Spleen (tissue), 11 donors: ENCODE results near the gene ABCA1. TPM values are rescaled to one million over a fixed set of nuclear protein-coding genes. Genes with fewer than 3 reads are reported as not detected.
A peak's percentile ranks its signal among the peaks of the same experiment; 100 is the strongest.

ENCODE experiments used
- DNase-seq: peaks from one replicate; pipeline ENCODE4 v3.0.0-alpha.2; 2020
- H3K27ac ChIP-seq, 8 donors: fragments of 200-600 bp; sonication (generic) in 7 of 8; 1 replicate in 4 of 8; 2 replicates in 4 of 8; pipeline versions ENCODE4 v1.5.0 to v1.8.0; 2016 to 2021; ENCODE audit warnings: inconsistent platforms in 4 of 8, mild to moderate bottlenecking in 4 of 8, moderate library complexity in 1 of 8
- H3K27me3 ChIP-seq, 7 donors: fragments of 200-600 bp; sonication (generic) in 6 of 7; replicated peaks in 1 of 7; 1 replicate in 4 of 7; 2 replicates in 3 of 7; pipeline versions ENCODE4 v1.5.0 to v1.8.0; 2016 to 2021; ENCODE audit warnings: inconsistent platforms in 3 of 7, mild to moderate bottlenecking in 1 of 7
- H3K36me3 ChIP-seq, 6 donors: fragments of 200-600 bp; sonication (generic) in 5 of 6; 1 replicate in 4 of 6; 2 replicates in 2 of 6; pipeline versions ENCODE4 v1.5.0 to v1.8.0; 2016 to 2021; ENCODE audit warnings: inconsistent platforms in 2 of 6
- H3K4me1 ChIP-seq, 6 donors: fragments of 200-600 bp; sonication (generic) in 5 of 6; 1 replicate in 3 of 6; 2 replicates in 3 of 6; pipeline versions ENCODE4 v1.5.0 to v1.8.0; 2016 to 2021; ENCODE audit warnings: inconsistent platforms in 3 of 6
- H3K4me3 ChIP-seq, 8 donors: fragments of 200-600 bp; sonication (generic) in 7 of 8; 1 replicate in 4 of 8; 2 replicates in 4 of 8; pipeline versions ENCODE4 v1.5.0 to v1.8.0; 2016 to 2021; ENCODE audit warnings: inconsistent platforms in 4 of 8, mild to moderate bottlenecking in 4 of 8, moderate library complexity in 2 of 8
- H3K9me3 ChIP-seq, 8 donors: fragments of 200-600 bp; sonication (generic) in 7 of 8; 1 replicate in 4 of 8; 2 replicates in 4 of 8; pipeline versions ENCODE4 v1.5.0 to v1.8.0; 2016 to 2021; ENCODE audit warnings: inconsistent platforms in 4 of 8
- POLR2A ChIP-seq, 3 donors: fragments of 450-650 bp; IDR thresholded peaks; one replicate each; pipeline ENCODE4 v1.5.1; 2017; ENCODE audit warnings: antibody characterized with exemption in 3 of 3, mild to moderate bottlenecking in 1 of 3
- POLR2AphosphoS5 ChIP-seq, 3 donors: sonication (generic); formaldehyde crosslinking; IDR thresholded peaks; one replicate each; pipeline ENCODE4 v1.5.1; 2017; ENCODE audit warnings: antibody characterized with exemption in 3 of 3
- WGBS, 5 donors: extraction: QIAGEN DNeasy Blood & Tissue Kit in 3 of 5; methylation state at CpG; one replicate each; pipeline versions ENCODE4 v1.1.5 to v1.1.7; 2013 to 2018; 5-methylcytosine and 5-hydroxymethylcytosine counted together
- intact Hi-C: fragments of 100-400 bp; cut with DNase I; formaldehyde crosslinking; loops from one replicate; pipeline ENCODE4 v1.15.0; 2023; ENCODE audit warnings: low total_unique reads
- polyA plus RNA-seq, 3 donors: library from polyadenylated mRNA; stranded (reverse); fragments of 200-250 nt; gene quantifications; one replicate each; pipeline ENCODE4 v1.2.1, GENCODE V29; 2013
- total RNA-seq, 7 donors: library from RNA; depleted of rRNA in 3 of 7; stranded (reverse); fragments of >200 nt in 3 of 7; fragmentation: NEBNext Ultra II Directional in 4 of 7; extraction: Animal tissue kit (Norgen Biotek cat#: 25700) in 4 of 7; gene quantifications; one replicate each; pipeline versions ENCODE4 v1.1.0 to v1.2.1, GENCODE V29; 2016 to 2021
- TF ChIP-seq, protein P1 (sequence below), 11 experiments: fragments of 200-600 bp in 7 of 11; fragments of 450-650 bp in 4 of 11; sonication (generic) in 4 of 11; IDR thresholded peaks in 8 of 11; conservative IDR thresholded peaks in 3 of 11; 1 replicate in 7 of 11; 2 replicates in 4 of 11; pipeline versions ENCODE4 v1.4.0 to v1.8.0; 2016 to 2021; ENCODE audit warnings: antibody characterized with exemption in 11 of 11, inconsistent platforms in 4 of 11, mild to moderate bottlenecking in 1 of 11
- donor health status: healthy with polysubstance abuse.
- donor health status: DM: no; HTN: no; CAD: no; lungs with moderate emphysema.
- donor health status: DM: no; HTN: no; CAD: no.
- donor health status: Bipolar disorder and iron deficiency.
- donor health status: healthy.
- donor health status: DM: no; HTN: no; CAD: no.
- donor health status: DM: yes; HTN: yes; CAD: no.

Gene ABCA1
- total and polyA plus RNA-seq, 10 donors: 4.5 to 78.4 (median 60.2) TPM

DNA sequence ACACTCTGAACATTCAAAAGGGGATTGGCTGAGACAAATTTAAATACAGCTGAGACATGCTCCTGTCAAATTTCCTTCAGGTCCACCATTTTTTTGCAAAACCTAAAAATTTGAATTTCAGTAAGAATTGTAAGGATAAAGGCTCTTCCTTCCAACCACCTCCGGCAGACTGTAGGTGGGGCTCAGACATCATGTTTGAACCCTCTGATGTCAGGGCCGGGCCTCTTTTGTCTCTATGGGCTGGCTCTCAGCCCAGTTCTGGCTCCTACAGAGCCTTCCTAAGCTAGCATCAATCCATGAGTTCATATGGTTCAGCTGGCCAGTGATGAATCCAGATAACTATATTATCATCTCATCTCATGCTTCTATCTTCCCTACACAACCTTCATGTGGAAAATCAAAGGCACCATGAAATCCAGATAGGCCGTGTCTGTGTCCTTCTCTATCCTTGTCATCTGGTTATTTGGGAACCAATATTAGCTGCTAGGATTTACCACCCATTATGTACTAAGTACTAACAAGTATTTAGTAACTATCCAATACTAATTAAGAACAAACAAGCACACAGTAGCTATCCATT, 119.8 kb downstream of the ABCA1 start:
- 65 to 80% (median 73%) methylated on average over 3 of the region's 3 CpGs for WGBS, 5 donors
- intact Hi-C loops: no loop called here
- Histone ChIP-seq H3K36me3 (peaks cover 3 to 100% (median 41%) of the 10 kb centered on the region in 6 donors), H3K27me3 (no peaks in the 10 kb centered on the region), H3K27ac (no peak overlapping the region), H3K9me3 (no peaks in the 10 kb centered on the region), H3K4me1 (no peaks in the 10 kb centered on the region), H3K4me3 (no peak overlapping the region)
- no peak for DNase-seq
- TF ChIP-seq, protein P1, sequence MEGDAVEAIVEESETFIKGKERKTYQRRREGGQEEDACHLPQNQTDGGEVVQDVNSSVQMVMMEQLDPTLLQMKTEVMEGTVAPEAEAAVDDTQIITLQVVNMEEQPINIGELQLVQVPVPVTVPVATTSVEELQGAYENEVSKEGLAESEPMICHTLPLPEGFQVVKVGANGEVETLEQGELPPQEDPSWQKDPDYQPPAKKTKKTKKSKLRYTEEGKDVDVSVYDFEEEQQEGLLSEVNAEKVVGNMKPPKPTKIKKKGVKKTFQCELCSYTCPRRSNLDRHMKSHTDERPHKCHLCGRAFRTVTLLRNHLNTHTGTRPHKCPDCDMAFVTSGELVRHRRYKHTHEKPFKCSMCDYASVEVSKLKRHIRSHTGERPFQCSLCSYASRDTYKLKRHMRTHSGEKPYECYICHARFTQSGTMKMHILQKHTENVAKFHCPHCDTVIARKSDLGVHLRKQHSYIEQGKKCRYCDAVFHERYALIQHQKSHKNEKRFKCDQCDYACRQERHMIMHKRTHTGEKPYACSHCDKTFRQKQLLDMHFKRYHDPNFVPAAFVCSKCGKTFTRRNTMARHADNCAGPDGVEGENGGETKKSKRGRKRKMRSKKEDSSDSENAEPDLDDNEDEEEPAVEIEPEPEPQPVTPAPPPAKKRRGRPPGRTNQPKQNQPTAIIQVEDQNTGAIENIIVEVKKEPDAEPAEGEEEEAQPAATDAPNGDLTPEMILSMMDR (IDR thresholded peaks at IDR 0.05 in 8 of 11, conservative IDR thresholded peaks at IDR 0.05 in 3 of 11): peak in 2 of 11 experiments; percentile 8 to 19
- TF ChIP-seq POLR2A (IDR thresholded peaks at IDR 0.05): no peak
- no peak for TF ChIP-seq POLR2AphosphoS5 (IDR thresholded peaks at IDR 0.05)

DNA sequence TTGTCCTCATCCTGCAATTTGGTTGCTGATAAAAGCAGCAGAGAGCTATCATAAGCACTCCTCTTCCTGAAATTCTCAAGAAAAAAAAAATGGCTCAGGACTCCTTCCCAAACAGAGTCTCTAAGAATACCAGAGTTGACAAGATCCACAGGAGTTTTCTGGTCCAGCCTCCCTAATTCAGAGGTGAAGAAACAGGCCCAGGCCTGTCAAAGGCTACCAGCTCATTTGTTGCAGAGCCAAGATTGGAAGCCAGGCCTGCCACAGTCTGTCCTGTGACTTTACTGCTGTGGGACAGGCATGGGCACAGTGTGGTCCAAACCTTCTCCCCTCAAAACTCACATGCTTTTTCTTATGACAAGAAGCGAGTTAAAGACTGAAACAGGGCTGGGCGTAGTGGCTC, 122.5 kb downstream of the ABCA1 start:
- intact Hi-C loops: no loop called here
- Histone ChIP-seq H3K27me3 (no peaks in the 10 kb centered on the region), H3K4me1 (no peaks in the 10 kb centered on the region), H3K27ac (no peak overlapping the region), H3K36me3 (peaks cover 3 to 100% (median 47%) of the 10 kb centered on the region in 6 donors), H3K4me3 (no peak overlapping the region), H3K9me3 (no peaks in the 10 kb centered on the region)
- no peak for TF ChIP-seq POLR2A (IDR thresholded peaks at IDR 0.05)
- TF ChIP-seq, protein P1 (IDR thresholded peaks at IDR 0.05 in 8 of 11, conservative IDR thresholded peaks at IDR 0.05 in 3 of 11): no peak
- TF ChIP-seq POLR2AphosphoS5 (IDR thresholded peaks at IDR 0.05): no peak
- 92 to 98% (median 96%) methylated on average over 2 of the region's 2 CpGs for WGBS, 5 donors
- DNase-seq: no peak

DNA sequence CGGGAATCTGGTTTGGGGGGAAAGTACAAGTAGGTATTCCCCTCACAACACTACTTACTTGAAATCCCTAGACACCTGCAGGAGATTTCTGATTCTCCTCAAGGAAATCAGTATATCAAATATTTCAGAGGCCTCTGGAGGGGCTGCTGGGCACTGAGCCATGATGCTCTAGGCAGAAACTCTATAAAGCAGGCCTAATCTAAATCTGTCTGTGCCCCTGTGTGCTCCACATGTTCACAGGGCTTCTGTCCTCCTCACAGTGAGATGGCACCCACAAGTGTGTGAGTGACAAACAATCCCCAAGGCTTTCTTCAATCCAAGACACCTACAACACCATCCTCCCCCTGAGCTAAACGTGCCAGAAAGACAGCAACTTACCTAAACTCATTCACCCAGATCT, 125.0 kb downstream of the ABCA1 start:
- H3K4me3 ChIP-seq: no peak overlapping the region
- H3K36me3 ChIP-seq: peaks cover 0 to 98% (median 57%) of the 10 kb centered on the region in 6 donors
- TF ChIP-seq POLR2A (IDR thresholded peaks at IDR 0.05) (no peak), POLR2AphosphoS5 (IDR thresholded peaks at IDR 0.05) (no peak)
- TF ChIP-seq, protein P1 (IDR thresholded peaks at IDR 0.05 in 8 of 11, conservative IDR thresholded peaks at IDR 0.05 in 3 of 11): no peak
- intact Hi-C loops: no loop called here
- H3K27me3 ChIP-seq: no peaks in the 10 kb centered on the region
- no peaks in the 10 kb centered on the region for H3K9me3 ChIP-seq
- H3K4me1 ChIP-seq: no peaks in the 10 kb centered on the region
- DNase-seq: no peak
- no peak overlapping the region for H3K27ac ChIP-seq
- WGBS, 5 donors: 87 to 95% (median 89%) methylated on average over 2 of the region's 2 CpGs

DNA sequence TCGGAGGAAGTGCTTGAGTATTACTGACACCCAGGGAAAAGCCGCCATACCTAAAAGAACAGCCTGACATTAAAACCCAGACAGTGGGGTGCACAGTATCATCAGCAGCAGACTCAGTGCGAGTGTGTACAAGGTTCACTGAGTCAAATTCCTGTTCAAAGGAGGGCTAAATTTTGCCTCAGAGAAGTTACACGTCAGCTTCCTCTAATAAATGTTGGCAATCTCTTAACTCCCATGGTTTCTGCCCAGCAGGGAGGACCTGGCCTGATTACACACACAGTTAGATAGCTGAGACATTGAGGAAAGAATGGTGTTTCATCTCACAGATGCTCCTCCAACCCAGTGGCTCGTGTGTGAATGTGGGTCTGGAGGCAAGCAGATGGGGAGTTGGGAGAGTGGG, 125.8 kb downstream of the ABCA1 start:
- peaks cover 0 to 98% (median 64%) of the 10 kb centered on the region in 6 donors for H3K36me3 ChIP-seq
- intact Hi-C loops: no loop called here
- no peak for DNase-seq
- H3K27me3 ChIP-seq: no peaks in the 10 kb centered on the region
- no peaks in the 10 kb centered on the region for H3K4me1 ChIP-seq
- no peaks in the 10 kb centered on the region for H3K9me3 ChIP-seq
- H3K27ac ChIP-seq: no peak overlapping the region
- TF ChIP-seq, protein P1 (IDR thresholded peaks at IDR 0.05 in 8 of 11, conservative IDR thresholded peaks at IDR 0.05 in 3 of 11): no peak
- TF ChIP-seq POLR2A (IDR thresholded peaks at IDR 0.05): no peak
- TF ChIP-seq POLR2AphosphoS5 (IDR thresholded peaks at IDR 0.05): peak in 1 of 3 donors; percentile 8
- 84 to 95% (median 88%) methylated on average over 5 of the region's 5 CpGs for WGBS, 5 donors
- H3K4me3 ChIP-seq: no peak overlapping the region
